ENCODE measurements around the gene MYLK2.

MYLK2 gene

DNA sequence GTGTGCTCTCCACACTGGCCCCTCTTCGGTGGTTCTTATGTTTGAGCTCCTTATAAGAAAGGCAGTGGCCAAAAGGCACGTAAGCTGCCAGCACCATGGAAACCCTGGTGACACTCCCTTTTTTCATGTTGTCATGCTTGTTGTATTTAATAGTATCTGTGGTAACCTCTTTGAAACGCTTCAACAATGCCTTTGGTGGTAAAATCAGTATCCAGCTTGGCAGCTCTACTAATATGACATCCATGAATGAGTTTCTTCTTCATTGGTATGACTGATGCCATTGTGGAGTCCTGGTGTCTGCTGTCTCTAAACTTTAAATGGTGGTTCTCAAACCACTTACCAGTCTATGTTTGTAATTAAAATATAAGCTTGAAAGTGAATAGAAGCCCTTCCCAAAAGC lies 10.7 kb upstream of the MYLK2 start:
- no peak for TF ChIP-seq TAF1 (IDR thresholded peaks at IDR 0.05; ENCODE audit: borderline replicate concordance, insufficient read depth, low read length)
- no peak for TF ChIP-seq POLR2AphosphoS5 (IDR thresholded peaks at IDR 0.05; ENCODE audit: low read depth, low read length)
- TF ChIP-seq SIN3A (IDR thresholded peaks at IDR 0.05; ENCODE audit: borderline replicate concordance, insufficient read depth, low read length) = no peak
- TF ChIP-seq FOXP2 (optimal IDR thresholded peaks at IDR 0.05; ENCODE audit: borderline replicate concordance, extremely low read depth, extremely low read length, insufficient read depth) = no peak
- TF ChIP-seq, protein P1, sequence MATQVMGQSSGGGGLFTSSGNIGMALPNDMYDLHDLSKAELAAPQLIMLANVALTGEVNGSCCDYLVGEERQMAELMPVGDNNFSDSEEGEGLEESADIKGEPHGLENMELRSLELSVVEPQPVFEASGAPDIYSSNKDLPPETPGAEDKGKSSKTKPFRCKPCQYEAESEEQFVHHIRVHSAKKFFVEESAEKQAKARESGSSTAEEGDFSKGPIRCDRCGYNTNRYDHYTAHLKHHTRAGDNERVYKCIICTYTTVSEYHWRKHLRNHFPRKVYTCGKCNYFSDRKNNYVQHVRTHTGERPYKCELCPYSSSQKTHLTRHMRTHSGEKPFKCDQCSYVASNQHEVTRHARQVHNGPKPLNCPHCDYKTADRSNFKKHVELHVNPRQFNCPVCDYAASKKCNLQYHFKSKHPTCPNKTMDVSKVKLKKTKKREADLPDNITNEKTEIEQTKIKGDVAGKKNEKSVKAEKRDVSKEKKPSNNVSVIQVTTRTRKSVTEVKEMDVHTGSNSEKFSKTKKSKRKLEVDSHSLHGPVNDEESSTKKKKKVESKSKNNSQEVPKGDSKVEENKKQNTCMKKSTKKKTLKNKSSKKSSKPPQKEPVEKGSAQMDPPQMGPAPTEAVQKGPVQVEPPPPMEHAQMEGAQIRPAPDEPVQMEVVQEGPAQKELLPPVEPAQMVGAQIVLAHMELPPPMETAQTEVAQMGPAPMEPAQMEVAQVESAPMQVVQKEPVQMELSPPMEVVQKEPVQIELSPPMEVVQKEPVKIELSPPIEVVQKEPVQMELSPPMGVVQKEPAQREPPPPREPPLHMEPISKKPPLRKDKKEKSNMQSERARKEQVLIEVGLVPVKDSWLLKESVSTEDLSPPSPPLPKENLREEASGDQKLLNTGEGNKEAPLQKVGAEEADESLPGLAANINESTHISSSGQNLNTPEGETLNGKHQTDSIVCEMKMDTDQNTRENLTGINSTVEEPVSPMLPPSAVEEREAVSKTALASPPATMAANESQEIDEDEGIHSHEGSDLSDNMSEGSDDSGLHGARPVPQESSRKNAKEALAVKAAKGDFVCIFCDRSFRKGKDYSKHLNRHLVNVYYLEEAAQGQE (IDR thresholded peaks at IDR 0.05; ENCODE audit: insufficient read depth in 1 of 2, low read depth in 2 of 2, low read length in 2 of 2) = no peak

DNA sequence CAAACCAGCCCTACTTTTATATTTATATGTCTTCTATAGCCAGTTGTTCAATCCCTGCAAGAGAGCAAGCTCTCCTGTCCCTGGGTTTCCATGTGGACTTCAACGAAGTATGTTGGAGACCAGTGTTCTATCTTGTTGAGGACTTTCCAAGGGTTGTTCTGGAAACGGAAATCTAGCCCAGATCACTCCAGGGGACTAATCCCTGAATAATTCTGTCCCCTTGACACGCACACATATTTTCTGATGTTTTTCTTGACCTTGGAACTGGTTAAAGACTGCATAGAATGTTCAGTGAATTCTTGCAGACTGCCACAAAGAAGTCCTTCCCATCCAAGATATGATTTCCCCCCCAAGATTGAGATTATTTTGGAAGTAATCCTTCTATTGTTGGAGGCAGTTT lies 9.5 kb upstream of the MYLK2 start:
- TF ChIP-seq, protein P1 (IDR thresholded peaks at IDR 0.05; ENCODE audit: insufficient read depth in 1 of 2, low read depth in 2 of 2, low read length in 2 of 2) = no peak
- no peak for TF ChIP-seq POLR2AphosphoS5 (IDR thresholded peaks at IDR 0.05; ENCODE audit: low read depth, low read length)
- no peak for TF ChIP-seq TAF1 (IDR thresholded peaks at IDR 0.05; ENCODE audit: borderline replicate concordance, insufficient read depth, low read length)
- no peak for TF ChIP-seq SIN3A (IDR thresholded peaks at IDR 0.05; ENCODE audit: borderline replicate concordance, insufficient read depth, low read length)
- no peak for TF ChIP-seq FOXP2 (optimal IDR thresholded peaks at IDR 0.05; ENCODE audit: borderline replicate concordance, extremely low read depth, extremely low read length, insufficient read depth)

DNA sequence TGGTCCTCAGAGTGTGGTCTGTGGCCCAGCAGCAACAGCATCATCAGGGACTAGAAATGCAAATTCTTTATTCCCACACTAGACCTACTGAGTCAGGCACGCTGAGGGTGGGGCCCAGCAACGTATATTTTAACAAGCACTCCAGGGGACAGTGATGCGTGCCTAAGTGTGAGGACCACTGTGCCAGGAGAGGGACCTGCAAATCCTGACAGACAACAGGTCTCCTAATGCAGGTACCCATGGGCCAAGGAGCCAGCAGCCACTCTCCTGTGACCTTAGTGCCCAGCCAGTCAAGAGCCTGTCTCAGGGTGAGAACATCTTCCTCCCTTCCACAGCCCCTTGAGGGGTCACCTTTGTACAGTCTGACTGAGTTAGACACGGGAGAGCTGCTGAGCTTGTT lies 8.0 kb upstream of the MYLK2 start:
- TF ChIP-seq TAF1 (IDR thresholded peaks at IDR 0.05; ENCODE audit: borderline replicate concordance, insufficient read depth, low read length) (no peak), POLR2AphosphoS5 (IDR thresholded peaks at IDR 0.05; ENCODE audit: low read depth, low read length) (no peak), SIN3A (IDR thresholded peaks at IDR 0.05; ENCODE audit: borderline replicate concordance, insufficient read depth, low read length) (no peak), FOXP2 (optimal IDR thresholded peaks at IDR 0.05; ENCODE audit: borderline replicate concordance, extremely low read depth, extremely low read length, insufficient read depth) (no peak)
- TF ChIP-seq, protein P1 (IDR thresholded peaks at IDR 0.05; ENCODE audit: insufficient read depth in 1 of 2, low read depth in 2 of 2, low read length in 2 of 2) = no peak

DNA sequence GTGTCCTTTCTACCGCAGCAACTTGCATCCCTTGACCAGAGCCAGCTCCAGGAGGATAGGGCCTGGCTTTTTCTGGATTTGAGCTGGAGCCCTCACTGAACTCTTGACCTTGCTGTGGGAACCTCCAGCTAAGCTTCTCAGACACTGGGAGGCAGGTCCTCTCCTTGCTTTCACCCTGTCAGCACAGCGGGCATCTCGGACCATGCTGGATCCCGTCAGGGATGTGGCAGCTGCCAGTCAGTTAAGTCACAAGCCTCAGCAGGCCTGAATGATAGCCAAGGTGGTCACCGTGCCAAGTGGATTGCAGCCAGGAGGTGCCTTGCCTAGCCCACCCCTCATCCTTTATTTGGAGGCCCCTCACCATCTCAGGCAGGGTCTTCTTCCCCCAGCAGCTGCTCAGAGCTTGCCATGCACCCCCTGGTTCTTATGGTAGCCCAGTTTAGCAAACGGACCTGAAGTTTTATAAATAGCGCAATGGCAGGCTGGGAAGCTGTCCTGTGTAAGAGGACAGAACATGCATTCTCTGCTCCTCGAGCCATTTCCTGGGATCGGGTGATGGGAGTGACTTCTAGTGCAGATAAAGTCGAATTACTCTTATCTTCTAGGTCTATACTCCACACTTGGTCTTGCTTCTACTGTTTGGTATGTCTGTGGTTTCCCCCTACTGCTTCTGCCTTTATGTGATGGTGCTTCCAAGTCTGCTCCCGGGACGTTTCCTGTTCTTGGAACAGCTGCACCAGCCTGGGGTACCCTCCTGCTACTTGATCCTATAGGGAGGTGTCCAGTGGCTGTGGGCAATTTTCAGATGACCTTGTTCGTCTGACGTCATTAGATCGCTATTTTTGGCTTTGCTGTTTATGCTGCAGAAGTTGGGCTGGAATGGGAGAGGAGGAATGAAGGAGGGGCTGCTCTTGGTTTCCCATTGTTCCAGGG lies 7.1 kb upstream of the MYLK2 start:
- no peak for TF ChIP-seq TAF1 (IDR thresholded peaks at IDR 0.05; ENCODE audit: borderline replicate concordance, insufficient read depth, low read length)
- TF ChIP-seq POLR2AphosphoS5 (IDR thresholded peaks at IDR 0.05; ENCODE audit: low read depth, low read length) = no peak
- TF ChIP-seq, protein P1 (IDR thresholded peaks at IDR 0.05; ENCODE audit: insufficient read depth in 1 of 2, low read depth in 2 of 2, low read length in 2 of 2) = no peak
- no peak for TF ChIP-seq SIN3A (IDR thresholded peaks at IDR 0.05; ENCODE audit: borderline replicate concordance, insufficient read depth, low read length)
- no peak for TF ChIP-seq FOXP2 (optimal IDR thresholded peaks at IDR 0.05; ENCODE audit: borderline replicate concordance, extremely low read depth, extremely low read length, insufficient read depth)
